GM21526 (cell line): ENCODE data around the gene RAPGEF2.

Source experiments
- ATAC-seq: cut with Tn5 transposase; IDR thresholded peaks from one replicate; pipeline ENCODE4 v1.9.1; 2021; ENCODE audit warnings: moderate library complexity; ENCODE audit not compliant: unreplicated experiment, low FRiP score

Gene RAPGEF2

DNA sequence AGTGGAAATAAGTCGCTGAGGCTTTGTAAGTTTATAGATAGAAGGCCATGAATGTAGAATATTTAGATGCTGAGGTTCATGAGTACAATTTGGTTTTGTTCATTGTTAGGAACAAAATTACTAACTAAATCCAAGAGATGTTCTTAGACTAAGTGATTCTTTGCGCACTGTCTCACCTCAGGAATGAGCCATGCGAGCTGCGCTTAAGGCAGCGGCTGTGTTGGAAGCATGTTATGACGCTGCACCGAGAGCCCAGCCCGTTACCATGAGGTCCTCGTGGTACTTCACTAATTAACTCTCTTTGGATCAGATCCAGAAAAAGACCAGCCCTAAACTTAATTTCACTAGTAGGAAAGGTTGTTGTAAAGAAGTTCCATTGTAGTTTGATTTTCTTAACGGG, 166.2 kb downstream of the RAPGEF2 start:
- ATAC-seq, result no peak

DNA sequence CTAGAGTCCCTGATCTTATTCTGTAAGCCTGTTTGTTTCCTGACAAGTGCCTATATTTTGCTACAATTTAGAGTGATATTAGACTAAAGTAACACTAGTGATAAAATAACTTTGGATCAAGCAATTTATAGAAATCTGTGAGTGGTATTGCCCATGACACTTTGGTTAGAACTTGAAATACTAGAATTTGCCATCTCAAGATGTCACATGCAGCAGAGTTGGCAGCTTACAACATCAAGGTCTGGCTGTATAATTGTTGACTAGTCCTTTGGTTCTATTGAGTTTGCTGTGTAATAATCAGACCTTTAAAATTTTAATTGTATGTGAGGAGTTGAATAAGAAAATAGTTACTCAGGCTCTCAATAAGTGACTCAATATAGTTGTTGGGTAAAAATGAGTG, 167.1 kb downstream of the RAPGEF2 start:
- ATAC-seq, result no peak

DNA sequence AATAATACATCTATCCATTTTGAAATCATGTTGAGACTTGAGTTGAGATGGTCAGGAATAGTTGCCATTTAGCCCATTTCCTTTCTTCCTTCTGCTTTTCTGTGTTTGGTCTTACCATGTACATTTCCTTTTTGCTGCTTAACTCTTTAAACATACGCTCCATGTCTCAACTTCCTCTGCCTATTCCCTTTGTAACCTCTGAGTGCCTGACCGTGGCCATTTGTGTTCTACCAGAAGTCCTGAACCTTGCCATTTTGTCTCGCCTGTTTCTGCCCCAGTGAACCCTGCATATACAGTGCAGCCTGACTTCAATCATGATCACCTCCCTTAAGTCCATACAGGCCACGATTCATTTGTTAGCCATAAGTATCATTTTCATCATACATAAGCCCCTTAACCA, 169.0 kb downstream of the RAPGEF2 start:
- ATAC-seq, result no peak

DNA sequence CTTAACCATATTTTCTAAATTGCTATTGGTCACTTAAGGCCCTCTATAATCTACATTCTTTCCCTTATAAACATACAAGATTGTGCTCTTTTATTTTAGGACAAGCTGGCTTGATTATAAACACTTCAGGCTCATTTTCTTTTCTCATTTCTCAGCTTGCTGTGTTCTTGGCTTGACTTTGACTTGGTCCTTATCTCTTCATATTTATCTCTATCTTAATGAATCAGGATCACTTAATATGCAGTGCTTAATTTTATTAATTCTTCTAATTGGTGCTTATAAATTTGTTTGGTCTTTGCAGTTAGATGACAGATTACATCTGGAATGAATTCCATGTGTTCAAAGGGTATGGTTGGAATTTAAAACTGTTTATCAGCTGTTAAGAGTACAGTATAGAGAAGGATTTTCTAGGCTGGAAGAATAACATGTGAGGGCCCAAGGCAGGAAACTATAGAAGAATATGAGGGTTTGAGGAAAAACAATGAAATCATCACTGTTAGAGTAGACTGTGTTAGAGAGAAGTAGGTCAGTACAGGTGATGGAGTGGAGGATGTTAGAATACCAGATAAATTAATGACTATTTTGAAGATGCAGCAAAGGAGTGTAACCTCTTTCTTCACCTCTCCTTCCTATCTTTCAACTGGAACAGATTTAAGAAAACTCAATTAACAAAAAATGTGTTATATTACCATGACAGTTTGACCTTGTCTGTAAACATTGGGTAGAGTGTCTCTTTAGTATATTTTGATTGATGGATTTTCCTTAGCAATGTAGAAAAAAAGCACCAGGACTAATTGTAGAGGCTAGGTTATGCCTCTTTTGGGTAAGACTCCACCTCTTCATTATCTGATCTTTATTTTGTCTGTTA, 169.6 kb downstream of the RAPGEF2 start:
- ATAC-seq, result no peak

DNA sequence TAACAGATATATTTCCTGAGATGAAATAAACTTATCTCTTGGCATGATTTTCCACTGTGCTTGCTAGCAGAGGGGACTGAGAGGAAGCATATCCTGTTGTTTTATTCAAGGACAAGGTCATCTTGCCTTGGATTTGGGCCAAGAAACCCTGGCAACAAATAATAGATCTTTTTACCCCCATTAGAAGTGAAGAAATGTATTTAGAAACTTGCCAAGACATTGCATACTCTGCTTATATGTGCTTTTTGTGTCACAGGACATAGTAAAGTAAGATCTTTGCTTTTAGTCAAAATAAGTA, 170.2 kb downstream of the RAPGEF2 start:
- ATAC-seq, result no peak

DNA sequence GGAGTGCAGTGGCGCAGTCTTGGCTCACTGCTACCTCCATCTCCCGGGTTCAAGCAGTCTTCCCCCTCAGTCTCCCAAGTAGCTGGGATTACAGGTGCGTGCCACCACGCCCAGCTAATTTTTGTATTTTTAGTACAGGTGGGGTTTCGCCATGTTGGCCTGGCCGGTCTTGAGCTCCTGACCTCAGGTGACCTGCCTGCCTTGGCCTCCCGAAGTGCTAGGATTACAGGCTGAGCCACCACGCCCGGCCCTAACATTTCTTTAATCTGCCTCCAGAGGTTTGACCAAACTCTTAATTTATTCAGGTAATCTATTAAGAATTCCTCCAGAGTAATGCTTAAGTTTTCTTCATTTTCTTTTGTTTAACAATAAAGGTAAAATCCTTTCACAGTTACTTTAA, 171.0 kb downstream of the RAPGEF2 start:
- ATAC-seq, result no peak

DNA sequence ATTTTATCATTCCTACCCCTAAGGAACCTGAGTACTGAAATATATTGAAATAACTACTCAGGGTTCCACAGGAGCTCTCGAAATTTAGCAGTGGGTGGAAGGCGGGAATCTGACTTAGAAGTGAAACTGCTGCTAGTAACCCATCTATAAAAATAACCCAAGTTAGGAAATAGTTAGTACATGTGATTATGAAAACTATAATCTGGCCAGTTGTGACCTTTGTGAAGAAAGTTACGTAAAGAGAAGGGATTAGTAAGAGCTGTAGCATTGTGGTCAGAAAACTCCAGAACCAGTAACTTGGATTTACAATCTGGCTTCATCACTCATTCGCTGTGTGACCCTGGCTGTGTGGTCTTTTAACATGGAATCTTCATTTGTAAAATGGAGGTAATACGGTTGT, 175.5 kb downstream of the RAPGEF2 start:
- ATAC-seq, result no peak

DNA sequence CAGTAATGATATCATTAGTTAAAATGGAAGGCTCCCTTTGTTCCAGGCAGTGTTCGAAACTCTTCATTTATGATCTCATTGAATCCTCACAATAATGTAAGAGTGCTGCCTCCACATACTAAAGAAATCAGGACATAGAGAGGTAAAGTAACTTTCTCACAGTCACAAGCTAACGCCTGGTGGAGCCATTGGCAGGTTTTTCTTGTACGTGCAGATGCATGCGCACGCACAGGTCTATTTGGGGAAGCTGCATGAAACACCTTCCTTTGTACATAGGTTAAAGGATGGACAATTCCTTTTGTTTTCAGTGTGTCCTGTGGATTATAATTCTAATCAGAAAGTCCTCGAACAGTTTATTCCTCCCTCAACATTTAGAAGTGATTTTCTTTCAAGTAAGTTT, 176.2 kb downstream of the RAPGEF2 start:
- ATAC-seq, result no peak

DNA sequence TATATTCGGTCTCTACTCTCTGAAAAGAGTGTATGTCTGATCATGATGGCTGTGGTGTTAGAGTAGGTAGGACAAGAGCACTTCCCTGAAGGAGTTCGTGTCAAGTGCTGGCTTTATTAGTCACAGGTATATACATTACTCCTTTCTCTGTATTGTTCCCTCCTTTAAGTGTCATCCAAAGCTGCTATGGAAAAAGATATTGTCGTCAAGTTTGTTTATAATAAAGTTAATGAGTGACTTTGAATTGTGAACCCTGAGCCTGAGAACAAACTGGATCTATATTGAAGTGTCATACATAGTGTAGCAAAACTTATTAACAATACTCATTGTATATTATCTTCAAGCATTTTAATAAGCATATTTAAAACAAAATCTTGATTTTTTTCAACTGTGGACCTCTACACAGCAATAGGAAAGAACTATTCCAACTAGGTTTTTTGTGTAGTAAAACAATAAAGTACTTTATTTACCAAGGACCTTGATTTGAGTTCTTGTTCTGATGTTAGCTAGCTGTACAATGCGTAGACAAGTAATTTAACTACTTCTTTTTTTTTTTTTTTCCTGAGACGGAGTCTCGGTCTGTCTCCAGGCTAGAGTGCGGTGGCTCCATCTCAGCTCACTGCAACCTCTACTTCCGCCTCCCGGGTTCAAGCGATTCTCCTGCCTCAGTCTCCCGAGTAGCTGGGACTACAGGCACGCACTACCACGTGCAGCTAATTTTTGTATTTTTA, 177.7 kb downstream of the RAPGEF2 start:
- no peak for ATAC-seq

DNA sequence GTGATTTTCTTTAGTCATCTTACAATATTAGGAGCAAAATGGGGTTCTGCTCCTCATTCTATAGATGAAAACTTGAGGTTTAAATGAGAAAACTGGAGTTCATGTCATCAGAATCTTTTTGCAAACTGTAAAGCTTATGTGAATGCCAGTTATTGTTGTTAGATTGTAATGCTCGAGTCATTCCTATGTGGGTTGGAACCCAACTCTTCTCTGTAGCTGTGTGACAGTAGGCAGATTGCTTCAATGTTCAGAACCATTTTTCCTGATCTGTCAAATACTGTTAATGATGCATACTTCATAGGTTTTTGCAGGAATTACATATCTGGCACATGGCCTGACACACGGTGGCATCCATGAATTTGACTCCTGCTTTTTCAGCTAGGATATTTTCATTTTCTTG, 178.9 kb downstream of the RAPGEF2 start:
- ATAC-seq, result no peak

DNA sequence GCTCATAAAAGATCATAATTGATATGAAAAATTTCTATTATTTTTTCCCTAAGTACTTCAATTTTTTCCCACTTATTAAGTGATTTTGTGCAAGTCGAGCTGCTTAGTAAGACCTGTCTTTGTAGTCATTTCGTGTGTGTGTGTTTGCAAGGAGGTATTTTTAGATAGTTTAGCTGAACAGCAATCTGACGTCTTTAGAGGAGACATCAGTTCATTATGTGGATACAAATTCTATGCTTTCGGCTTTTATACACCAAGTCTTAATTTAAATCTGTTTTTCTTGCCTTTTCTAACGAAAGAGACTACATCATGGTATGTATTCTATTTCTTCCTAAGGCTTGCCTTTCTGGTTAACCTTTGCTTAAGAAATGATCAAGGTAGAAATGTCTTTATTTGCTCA, 179.4 kb downstream of the RAPGEF2 start:
- no peak for ATAC-seq

DNA sequence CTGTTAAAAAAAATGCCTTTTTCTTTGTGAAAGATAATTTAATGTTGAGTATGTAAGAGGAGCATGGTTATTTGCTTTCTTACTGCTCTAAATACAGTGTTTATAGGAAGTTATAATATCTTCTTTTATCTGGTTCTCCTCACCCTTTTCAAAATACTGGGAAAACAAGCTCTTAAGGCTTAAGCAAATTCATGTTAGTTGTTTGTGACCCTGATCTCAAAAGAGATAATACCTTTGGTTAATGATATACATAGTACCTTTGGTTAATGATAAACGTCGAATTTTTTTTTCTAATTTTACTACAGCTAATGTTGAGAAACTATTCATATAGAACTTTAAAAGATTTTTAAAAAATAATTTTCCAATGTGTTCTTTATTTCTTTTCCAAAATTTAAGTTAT, 180.1 kb downstream of the RAPGEF2 start:
- ATAC-seq, result no peak

DNA sequence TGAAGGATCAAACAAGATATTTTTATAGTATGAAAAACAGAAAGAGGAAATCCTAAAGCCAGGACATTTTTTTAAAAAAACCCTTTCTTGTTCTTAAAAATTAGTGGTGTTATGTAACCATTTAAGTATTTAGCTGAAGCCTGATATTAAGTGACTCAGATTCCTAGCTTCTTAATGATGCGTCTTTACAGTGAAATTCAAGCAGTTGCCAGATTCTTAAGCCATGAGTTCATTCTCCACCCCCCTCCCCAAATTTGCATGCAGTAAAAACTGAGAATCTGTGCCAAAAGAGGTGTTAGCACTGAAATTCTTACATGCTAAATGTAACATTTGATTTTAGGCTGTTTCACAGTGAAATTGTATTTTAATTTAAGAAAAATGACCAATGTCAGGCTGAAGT, 180.8 kb downstream of the RAPGEF2 start:
- ATAC-seq, result no peak

DNA sequence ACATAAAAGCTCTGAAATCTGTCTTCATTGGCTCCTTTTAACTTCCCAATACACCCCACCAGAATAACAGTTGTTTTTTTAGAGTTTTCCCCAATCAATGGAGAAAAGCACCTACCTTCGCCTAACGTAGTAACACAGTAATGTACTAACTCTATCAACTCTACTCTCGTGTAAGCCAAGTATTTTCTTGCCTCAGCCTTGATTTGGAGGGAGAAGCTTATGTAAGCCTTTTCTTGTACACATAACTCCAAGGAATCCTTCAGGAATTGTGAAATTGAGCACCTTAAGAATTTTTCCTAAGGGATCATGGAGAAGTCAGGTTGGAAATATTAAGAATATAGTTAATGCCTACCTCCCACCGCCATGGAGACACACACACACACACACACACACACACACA, 181.2 kb downstream of the RAPGEF2 start:
- no peak for ATAC-seq

DNA sequence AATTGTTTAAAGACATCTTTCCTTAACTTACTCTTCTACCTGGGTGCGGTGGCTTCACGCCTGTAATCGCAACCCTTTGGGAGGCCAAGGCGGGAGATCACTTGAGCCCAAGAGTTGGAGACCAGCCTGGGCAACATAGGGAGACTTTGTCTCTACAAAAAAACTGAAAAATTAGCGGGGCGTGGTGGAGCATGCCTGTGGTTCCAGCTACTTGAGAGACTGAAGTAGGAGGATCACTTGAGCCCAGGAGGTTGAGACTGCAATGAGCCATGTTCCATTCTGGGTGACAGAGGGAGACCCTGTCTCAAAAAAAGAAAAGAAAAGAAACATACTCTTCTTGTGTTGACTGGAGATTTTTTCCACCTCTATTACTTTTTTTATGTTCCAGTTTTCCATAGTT, 181.9 kb downstream of the RAPGEF2 start:
- no peak for ATAC-seq

DNA sequence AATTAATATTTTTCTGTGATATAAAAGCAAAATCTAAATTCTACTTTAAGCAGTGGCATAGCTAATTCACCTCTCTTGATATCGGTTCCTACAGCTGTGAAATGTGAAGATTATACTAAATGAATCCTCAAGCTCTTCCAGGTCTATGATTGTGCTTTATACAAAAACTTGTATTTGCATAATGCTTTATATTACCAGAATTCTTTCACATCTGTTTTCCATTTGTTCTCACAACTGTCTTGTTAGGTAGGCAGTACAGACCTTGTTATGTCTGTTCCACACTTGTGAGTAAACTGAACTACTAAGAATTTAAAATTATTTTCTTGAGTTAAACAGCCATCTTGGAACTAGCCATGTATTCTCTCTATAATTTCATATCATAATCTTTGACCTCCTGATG, 184.9 kb downstream of the RAPGEF2 start:
- ATAC-seq, result no peak

DNA sequence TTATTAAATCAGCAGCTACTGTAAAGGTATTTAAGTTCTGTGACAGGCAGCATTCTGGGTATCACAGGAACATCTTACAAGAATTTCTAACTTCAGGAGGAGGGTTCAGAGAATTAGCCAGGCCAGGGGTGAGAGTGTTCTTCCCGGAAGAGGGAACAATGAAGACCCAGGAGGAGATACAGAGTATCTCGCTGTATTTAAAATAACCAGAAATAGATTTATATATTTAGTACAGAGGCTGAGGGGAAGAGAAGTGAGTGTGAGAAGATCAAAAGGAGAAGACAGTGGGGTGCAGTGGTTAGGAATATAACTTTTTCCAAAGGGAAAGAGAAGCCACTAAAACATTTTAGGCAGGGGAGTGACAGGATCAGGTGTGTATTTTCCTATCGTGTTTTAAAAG, 186.8 kb downstream of the RAPGEF2 start:
- ATAC-seq, result no peak

DNA sequence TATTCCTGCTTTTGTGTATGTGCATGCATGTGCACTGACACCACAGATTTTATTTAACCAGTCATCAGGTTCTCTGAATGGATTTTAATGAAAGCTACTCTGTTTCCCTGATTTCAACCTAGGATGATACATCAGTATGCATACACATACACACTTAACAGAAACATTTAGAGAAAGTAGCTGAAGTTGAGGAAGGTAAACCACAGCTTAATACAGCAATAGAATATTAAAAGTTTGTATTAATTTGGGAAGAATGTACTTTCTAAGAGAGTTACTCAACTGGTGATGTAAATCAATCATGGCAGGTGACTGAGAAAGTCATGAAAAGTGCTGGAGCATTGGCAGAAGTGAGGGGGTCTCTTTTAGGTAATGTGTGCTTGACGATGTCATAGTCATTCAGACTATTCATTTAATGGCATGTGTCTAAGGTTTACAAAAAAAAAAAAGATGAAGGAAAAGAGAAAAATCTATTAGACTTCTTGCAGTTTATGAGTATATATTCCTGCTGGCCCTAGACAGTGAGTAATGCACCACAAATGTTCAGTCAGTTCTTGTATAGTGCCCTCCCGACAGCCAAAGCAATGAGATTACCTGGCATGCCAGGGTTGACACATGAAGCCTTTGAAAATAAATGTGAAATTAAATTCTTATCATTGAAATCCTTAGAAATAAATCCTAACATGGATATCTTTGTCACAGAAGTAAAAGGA, 187.6 kb downstream of the RAPGEF2 start:
- ATAC-seq, result no peak

DNA sequence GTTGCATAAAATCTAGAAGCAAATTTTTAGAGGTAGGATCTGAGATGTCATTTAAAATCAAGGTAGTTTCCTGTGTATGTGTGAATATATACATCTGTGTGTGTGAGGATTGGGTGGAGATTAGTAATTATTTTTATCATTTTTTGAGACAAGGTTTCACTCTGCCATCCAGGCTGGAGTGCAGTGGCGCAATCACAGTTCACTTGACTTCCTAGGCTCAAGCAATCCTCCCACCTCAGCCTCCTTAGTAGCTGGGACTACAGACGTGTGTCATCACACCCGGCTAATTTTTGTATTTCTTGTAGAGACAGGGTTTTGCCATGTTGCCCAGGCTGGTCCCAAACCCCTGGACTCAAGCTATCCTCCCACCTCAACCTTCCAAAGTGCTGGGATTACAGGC, 188.3 kb downstream of the RAPGEF2 start:
- no peak for ATAC-seq

DNA sequence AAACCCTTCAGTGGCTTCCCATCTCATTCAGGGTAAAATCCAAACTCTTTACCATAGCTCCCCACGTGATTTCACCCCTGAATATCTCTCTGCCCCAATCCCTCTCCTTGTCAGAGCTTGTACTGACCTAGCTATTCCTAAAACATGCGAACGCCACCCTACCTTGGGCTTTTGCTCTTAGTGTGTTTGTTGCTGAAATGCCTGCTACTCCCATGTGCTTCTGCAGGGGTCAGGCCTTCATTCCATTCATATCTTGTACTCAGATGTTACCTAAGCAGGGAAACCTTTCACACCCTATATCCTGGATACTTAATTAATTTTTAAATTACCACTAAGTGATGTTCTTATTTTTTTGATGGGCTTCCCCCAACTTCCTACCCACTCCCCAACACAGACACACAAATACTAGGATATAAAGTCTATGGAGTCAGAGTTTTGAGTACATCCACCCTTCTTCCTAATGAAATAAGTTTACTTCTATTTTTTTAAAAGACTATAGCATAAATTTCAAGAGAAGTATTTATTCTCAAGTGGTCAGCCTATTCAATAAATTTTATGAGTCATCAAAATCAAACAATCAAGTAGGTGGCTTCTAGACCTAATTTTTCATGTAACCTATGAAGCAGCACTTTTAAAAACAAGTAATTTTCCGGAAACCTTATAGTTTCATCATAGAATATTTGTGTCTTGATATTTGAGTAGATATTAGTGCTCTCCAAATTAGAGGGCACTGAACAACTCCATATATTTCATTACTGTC, 189.4 kb downstream of the RAPGEF2 start:
- no peak for ATAC-seq
